Activated T-helper 2 cell treated with anti-CD3 and anti-CD28 coated beads, Interferon-gamma antibody, Interleukin-2, Interleukin-4, amounts not matched to agents 10 μg/mL and 5 μg/mL and 100 μg/mL, durations not matched to agents 14 hours and 24 hours and 36 hours (primary cell): ENCODE measurements around the gene IGF2R. TPM values are rescaled to one million over a fixed set of nuclear protein-coding genes. Genes with fewer than 3 reads are reported as not detected.
A peak's percentile ranks its signal among the peaks of the same experiment; 100 is the strongest.

ENCODE experiments used
- DNase-seq: peaks from one replicate; pipeline ENCODE4 v3.0.0; 2021; ENCODE audit warnings: low spot score
- H3K27ac Mint-ChIP-seq: one replicate; pipeline ENCODE4 v1.8.0; 2021; ENCODE audit warnings: mixed read lengths
- H3K27me3 Mint-ChIP-seq: one replicate; pipeline ENCODE4 v1.8.0; 2021; ENCODE audit warnings: low read depth, mixed read lengths
- H3K36me3 Mint-ChIP-seq: one replicate; pipeline ENCODE4 v1.8.0; 2021; ENCODE audit warnings: low read depth, mixed read lengths
- H3K4me1 Mint-ChIP-seq: one replicate; pipeline ENCODE4 v1.8.0; 2021; ENCODE audit warnings: low read depth, mixed read lengths
- H3K4me3 Mint-ChIP-seq: one replicate; pipeline ENCODE4 v1.8.0; 2021; ENCODE audit warnings: low read depth, mild to moderate bottlenecking, moderate library complexity, mixed read lengths
- H3K9me3 Mint-ChIP-seq: one replicate; pipeline ENCODE4 v1.8.0; 2021; ENCODE audit warnings: mixed read lengths
- intact Hi-C: fragments of 100-400 bp; cut with micrococcal nuclease; formaldehyde crosslinking; loops from one replicate; pipeline ENCODE4 v1.15.1; 2023
- total RNA-seq: library from RNA; stranded (reverse); gene quantifications from 2 replicates; pipeline ENCODE4 v1.2.3, GENCODE V29; 2022

IGF2R gene
- total RNA-seq, 1 donor from 2014 or later: 82.4 TPM

DNA sequence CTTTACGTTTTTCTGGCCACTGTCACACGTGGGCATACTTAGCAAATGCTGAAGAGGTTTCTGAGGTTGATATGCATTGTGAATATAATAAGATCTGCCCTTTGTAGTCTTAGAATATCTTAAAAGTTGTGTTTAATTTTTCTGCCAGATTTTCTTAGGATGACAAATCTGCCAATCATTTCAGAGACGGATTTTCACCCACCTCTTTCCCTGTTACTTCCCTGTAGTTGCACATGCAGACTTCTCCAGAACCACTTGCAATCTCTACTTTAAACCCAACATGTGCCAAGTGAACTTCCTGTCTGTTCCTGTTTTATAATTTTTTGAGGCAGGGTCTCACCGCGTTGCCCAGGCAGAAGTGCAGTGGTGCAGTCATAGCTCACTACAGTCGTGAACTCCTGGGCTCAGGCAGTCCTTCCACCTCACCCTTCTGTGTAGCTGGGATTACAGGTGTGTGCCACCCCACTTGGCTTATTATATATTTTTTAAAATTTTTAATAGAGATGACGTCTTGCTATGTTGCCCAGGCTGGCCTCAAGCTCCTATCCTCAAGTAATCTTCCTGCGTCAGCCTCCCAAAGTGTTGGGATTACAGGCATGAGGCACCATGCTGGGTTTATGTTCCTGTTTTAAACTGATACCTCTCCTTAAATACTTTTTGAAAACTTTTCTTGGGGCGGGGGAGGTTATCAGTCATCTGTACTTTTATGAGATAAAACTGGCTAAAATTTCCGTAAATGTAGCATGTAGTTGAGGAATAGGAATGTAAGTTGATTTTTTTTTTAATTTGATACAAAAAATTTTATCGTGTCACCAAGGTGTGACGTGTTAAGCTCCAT, 2.7 kb downstream of the IGF2R start:
- H3K36me3 Mint-ChIP-seq: peaks cover 26% of the 10 kb centered on the region
- peaks cover 57% of the 10 kb centered on the region for H3K4me1 Mint-ChIP-seq
- H3K27ac Mint-ChIP-seq: peak overlapping the region; percentile 39
- no peaks in the 10 kb centered on the region for H3K9me3 Mint-ChIP-seq
- DNase-seq: no peak
- intact Hi-C loops: no loop called here
- H3K27me3 Mint-ChIP-seq: peaks cover 7% of the 10 kb centered on the region
- peak overlapping the region; percentile 95 for H3K4me3 Mint-ChIP-seq

GRCh38 chr6:159972506-159973268, 3.8 kb downstream of the IGF2R start:
- Mint-ChIP-seq H3K4me3 (peak overlapping the region; percentile 26), H3K27me3 (peaks cover 2% of the 10 kb centered on the region), H3K36me3 (peaks cover 26% of the 10 kb centered on the region), H3K4me1 (peaks cover 68% of the 10 kb centered on the region), H3K27ac (peak overlapping the region; percentile 55), H3K9me3 (no peaks in the 10 kb centered on the region)
- DNase-seq: no peak
- intact Hi-C loops: no loop called here

GRCh38 chr6:159973406-159973805, 4.5 kb downstream of the IGF2R start:
- H3K9me3 Mint-ChIP-seq: no peaks in the 10 kb centered on the region
- H3K4me3 Mint-ChIP-seq: peak overlapping the region; percentile 48
- peaks cover 26% of the 10 kb centered on the region for H3K36me3 Mint-ChIP-seq
- no peaks in the 10 kb centered on the region for H3K27me3 Mint-ChIP-seq
- intact Hi-C loops: no loop called here
- peak overlapping the region; percentile 91 for H3K27ac Mint-ChIP-seq
- H3K4me1 Mint-ChIP-seq: peaks cover 76% of the 10 kb centered on the region
- DNase-seq: no peak

DNA sequence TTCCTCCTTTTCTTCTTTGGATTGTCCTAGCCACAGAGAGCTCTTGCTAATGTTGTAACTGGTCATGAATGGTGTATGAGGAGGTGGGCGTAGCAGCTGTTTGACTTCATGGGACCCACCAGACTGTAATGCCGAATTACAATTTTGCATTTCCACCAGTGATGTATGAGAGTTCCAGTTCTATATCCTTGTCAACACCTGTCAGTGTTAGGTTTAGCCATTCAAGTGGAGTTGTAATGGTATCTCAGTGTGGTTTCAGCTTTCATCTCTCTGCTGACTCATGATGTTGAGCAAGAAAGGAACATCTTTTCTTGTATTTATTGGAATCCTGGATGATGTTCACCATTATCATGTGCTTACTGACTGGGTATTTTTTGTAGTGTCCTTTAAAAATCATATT, 5.1 kb downstream of the IGF2R start:
- intact Hi-C loops: loop anchor here (2.0 kb wide), 1 partner anchor 43 kb away; no protein-coding TSS in a partner anchor
- H3K9me3 Mint-ChIP-seq: no peaks in the 10 kb centered on the region
- DNase-seq: no peak
- peaks cover 26% of the 10 kb centered on the region for H3K36me3 Mint-ChIP-seq
- H3K4me3 Mint-ChIP-seq: peak overlapping the region; percentile 48
- no peaks in the 10 kb centered on the region for H3K27me3 Mint-ChIP-seq
- H3K4me1 Mint-ChIP-seq: peaks cover 81% of the 10 kb centered on the region
- peak overlapping the region; percentile 91 for H3K27ac Mint-ChIP-seq

DNA sequence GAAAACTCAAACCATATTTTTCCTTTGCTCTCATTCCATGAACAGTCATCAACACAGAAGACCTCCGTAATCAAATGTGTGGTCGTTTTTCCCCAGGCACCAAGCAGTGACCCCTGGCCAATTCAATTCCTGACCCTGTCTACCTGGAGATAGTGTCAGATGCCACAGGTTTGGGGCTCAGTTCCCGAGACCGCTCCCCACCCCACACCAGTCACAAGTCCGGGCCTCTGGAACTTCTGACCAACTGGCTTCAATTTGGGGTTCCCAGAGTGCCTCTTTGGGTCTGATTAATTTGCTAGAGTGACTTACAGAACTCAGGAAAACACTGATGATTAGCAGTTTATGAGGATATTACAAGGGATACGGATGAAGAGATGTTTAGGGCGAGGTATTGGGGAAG, 6.0 kb downstream of the IGF2R start:
- Mint-ChIP-seq H3K27ac (peak overlapping the region; percentile 91), H3K4me3 (no peak overlapping the region), H3K9me3 (no peaks in the 10 kb centered on the region), H3K27me3 (no peaks in the 10 kb centered on the region), H3K36me3 (peaks cover 28% of the 10 kb centered on the region), H3K4me1 (peaks cover 90% of the 10 kb centered on the region)
- no peak for DNase-seq
- intact Hi-C loops: loop anchor here (2.0 kb wide), 1 partner anchor 44 kb away; no protein-coding TSS in a partner anchor

GRCh38 chr6:159976686-159977254, 7.9 kb downstream of the IGF2R start:
- no peaks in the 10 kb centered on the region for H3K27me3 Mint-ChIP-seq
- no peaks in the 10 kb centered on the region for H3K9me3 Mint-ChIP-seq
- peak overlapping the region; percentile 31 for H3K4me3 Mint-ChIP-seq
- H3K27ac Mint-ChIP-seq: peak overlapping the region; percentile 93
- peaks cover 22% of the 10 kb centered on the region for H3K36me3 Mint-ChIP-seq
- peaks cover 91% of the 10 kb centered on the region for H3K4me1 Mint-ChIP-seq
- intact Hi-C loops: no loop called here
- DNase-seq: no peak

- Mint-ChIP-seq H3K4me3 (peak overlapping the region; percentile 31), H3K4me1 (peaks cover 91% of the 10 kb centered on the region), H3K9me3 (no peaks in the 10 kb centered on the region), H3K36me3 (peaks cover 22% of the 10 kb centered on the region), H3K27ac (peak overlapping the region; percentile 93), H3K27me3 (no peaks in the 10 kb centered on the region)
- DNase-seq: no peak
- intact Hi-C loops: no loop called here
Observed at GRCh38 chr6:159977255-159977903, 8.5 kb downstream of the IGF2R start.

- no peak for DNase-seq
- H3K9me3 Mint-ChIP-seq: no peaks in the 10 kb centered on the region
- H3K27me3 Mint-ChIP-seq: no peaks in the 10 kb centered on the region
- peaks cover 22% of the 10 kb centered on the region for H3K36me3 Mint-ChIP-seq
- H3K27ac Mint-ChIP-seq: peak overlapping the region; percentile 93
- H3K4me3 Mint-ChIP-seq: peak overlapping the region; percentile 77
- peaks cover 90% of the 10 kb centered on the region for H3K4me1 Mint-ChIP-seq
- intact Hi-C loops: loop anchor here (2.0 kb wide), 1 partner anchor 285 kb away; the partner anchor contains the start of gene SOD2
Observed at GRCh38 chr6:159977904-159978268, 9.0 kb downstream of the IGF2R start.

GRCh38 chr6:159978291-159979135, 9.6 kb downstream of the IGF2R start:
- no peak for DNase-seq
- Mint-ChIP-seq H3K27me3 (no peaks in the 10 kb centered on the region), H3K9me3 (no peaks in the 10 kb centered on the region), H3K36me3 (peaks cover 22% of the 10 kb centered on the region), H3K27ac (peak overlapping the region; percentile 93), H3K4me3 (peak overlapping the region; percentile 77), H3K4me1 (peaks cover 90% of the 10 kb centered on the region)
- intact Hi-C loops: loop anchor here (1.0 to 2.0 kb wide), 2 partner anchors 38 to 286 kb away; partner anchors contain the start of gene SOD2

DNA sequence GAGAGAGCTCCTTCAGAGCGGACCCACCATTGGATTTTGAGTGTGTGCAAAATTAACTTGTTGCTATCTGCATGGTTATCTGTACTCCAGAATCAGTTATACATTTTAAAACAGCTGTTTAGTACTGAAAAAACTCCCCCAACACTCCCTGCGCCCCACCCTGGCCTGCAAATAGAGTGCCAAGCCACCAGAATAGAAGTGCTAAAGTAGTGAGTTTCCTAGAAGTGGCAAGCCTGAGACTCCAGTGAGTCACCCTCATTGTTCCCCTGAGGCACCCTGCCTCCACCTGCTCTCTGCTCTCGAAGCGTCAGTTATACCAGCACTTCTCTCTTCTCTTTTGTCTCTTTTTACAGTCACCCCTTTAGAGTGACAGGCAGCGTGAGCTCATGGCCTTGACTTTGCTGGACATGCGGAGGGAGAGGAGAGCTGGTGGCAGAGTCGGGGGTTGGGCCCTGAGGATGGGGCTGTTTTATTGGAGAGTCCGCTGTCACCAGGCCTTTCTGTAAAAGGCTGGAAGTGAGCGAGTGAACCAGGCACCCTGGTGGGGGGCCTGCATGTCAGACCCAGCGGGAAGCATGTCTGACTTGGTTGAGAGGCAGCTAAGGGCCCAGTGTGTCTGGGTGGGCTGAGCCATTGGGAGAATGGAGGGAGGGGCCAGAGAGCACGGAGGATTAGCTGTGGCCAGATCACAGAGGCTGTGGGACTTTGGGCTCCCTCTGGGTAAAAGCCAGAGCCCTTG, 10.4 kb downstream of the IGF2R start:
- Mint-ChIP-seq H3K36me3 (peaks cover 15% of the 10 kb centered on the region), H3K4me1 (peaks cover 88% of the 10 kb centered on the region), H3K27ac (peak overlapping the region; percentile 93), H3K4me3 (peak overlapping the region; percentile 77), H3K27me3 (no peaks in the 10 kb centered on the region), H3K9me3 (no peaks in the 10 kb centered on the region)
- peak; percentile 40 for DNase-seq
- intact Hi-C loops: loop anchor here (1.0 to 2.0 kb wide), 2 partner anchors 37 to 287 kb away; partner anchors contain the start of gene SOD2

GRCh38 chr6:159980474-159980873, 11.6 kb downstream of the IGF2R start:
- Mint-ChIP-seq H3K4me3 (no peak overlapping the region), H3K27ac (peak overlapping the region; percentile 96), H3K36me3 (peaks cover 10% of the 10 kb centered on the region), H3K9me3 (no peaks in the 10 kb centered on the region), H3K4me1 (peaks cover 83% of the 10 kb centered on the region), H3K27me3 (no peaks in the 10 kb centered on the region)
- intact Hi-C loops: no loop called here
- DNase-seq: no peak
